ENCODE measurements around the gene GALNT11.

GALNT11 gene

DNA sequence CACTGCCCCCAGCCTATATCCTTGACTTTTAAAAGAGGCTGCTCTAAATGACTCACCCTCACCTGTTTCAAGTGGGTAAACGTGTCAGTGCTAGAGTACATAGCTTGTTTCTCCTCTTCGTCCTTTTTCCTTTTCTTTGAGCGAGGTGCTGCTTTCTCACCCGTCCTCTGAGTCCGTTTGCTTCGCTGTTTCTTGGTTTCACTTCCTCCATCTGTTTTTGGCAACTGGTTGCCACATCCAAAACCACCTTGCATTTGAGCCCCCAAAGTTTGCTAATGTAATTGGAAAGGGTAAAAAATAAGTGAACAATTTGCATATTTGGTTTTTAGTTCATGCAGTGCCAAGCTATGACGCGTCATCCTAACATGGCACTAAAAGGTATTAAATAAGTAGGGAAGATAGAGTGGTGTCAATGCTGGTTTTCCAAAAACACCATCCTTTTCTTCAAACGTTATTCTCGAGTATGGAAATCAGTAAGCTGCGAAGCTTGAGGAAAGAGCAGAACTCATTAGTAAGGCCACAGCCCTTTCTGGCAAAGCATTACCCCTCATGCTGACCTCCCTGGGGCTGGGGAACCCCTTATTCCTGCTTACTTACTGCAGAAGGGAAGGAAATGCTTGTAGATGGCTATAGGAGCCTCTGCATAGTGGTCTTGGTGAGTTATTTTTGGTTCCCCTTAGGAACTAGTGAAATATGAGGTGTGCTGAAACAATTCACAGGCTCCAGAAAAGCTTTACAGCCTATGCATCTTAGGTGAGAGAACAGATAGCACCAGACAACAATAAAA is 133.5 kb downstream of the GALNT11 start:
- DNase-seq: no peak

DNA sequence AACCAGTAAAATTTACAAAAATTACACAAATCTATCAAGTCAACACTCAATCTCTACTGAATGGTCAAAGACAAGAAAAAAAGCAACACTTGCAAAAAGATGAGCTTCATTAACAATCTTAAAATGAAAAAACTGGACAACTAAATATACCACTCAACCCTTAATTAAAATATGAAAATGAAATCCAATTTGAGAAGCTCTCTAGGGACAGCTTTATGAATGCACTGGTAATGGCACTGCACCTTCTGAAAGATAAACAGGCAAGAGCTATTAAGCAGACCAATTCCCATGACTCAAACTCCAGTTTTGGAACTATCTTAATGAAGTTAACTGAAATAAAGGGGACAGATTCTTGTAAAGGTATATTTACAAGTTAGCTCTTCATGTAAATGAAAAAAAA is 135.7 kb downstream of the GALNT11 start:
- DNase-seq: no peak

DNA sequence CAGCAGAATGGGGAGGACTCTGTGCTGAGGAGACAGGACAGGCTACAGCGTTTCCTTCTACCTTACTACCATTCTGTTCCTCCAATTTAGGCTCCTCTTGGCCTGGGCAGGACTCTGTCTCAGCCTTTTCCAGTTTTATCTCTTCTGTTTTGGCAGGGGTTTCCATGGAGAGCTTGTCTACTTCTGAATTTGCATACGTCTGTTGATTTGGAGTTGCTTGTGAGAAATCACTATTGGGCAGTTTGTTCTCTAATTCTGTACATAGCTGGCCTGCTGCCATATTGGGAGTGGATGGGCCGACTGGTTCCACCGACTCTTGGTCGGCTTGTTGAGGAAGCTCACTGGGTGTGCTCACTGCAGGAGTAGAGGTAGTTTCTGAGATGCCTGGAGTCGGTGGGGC is 136.8 kb downstream of the GALNT11 start:
- DNase-seq: peak; percentile 39 to 62

All from NCI-H526 (cell line).